Parathyroid adenoma (tissue), 2 donors: ENCODE results near the gene SDK2.

Experiments used
- H2AFZ ChIP-seq: fragments of 300-600 bp; sonication (generic); one replicate; pipeline ENCODE4 v1.7.0; 2017; ENCODE audit warnings: antibody characterized with exemption, mild to moderate bottlenecking
- H3K27ac ChIP-seq: fragments of 300-600 bp; sonication (generic); one replicate; pipeline ENCODE4 v1.7.0; 2017
- H3K27me3 ChIP-seq: fragments of 300-600 bp; sonication (generic); one replicate; pipeline ENCODE4 v1.7.0; 2017; ENCODE audit warnings: low read length; ENCODE audit not compliant: control insufficient read depth, insufficient read depth
- H3K36me3 ChIP-seq: fragments of 300-600 bp; sonication (generic); one replicate; pipeline ENCODE4 v1.7.0; 2017; ENCODE audit warnings: low read length; ENCODE audit not compliant: control insufficient read depth, insufficient read depth
- H3K4me1 ChIP-seq: fragments of 300-600 bp; sonication (generic); one replicate; pipeline ENCODE4 v1.7.0; 2017; ENCODE audit warnings: control low read depth
- H3K4me2 ChIP-seq: fragments of 300-600 bp; sonication (generic); one replicate; pipeline ENCODE4 v1.7.0; 2017; ENCODE audit warnings: low read length
- H3K4me3 ChIP-seq: fragments of 300-600 bp; sonication (generic); one replicate; pipeline ENCODE4 v1.7.0; 2017; ENCODE audit warnings: low read depth, low read length
- H3K79me2 ChIP-seq: fragments of 300-600 bp; sonication (generic); one replicate; pipeline ENCODE4 v1.7.0; 2017; ENCODE audit warnings: control low read depth
- H3K9ac ChIP-seq: fragments of 300-600 bp; sonication (generic); one replicate; pipeline ENCODE4 v1.7.0; 2017; ENCODE audit warnings: mild to moderate bottlenecking
- H3K9me3 ChIP-seq: fragments of 300-600 bp; sonication (generic); one replicate; pipeline ENCODE4 v1.7.0; 2017; ENCODE audit warnings: low read length; ENCODE audit not compliant: control insufficient read depth
- CTCF ChIP-seq: fragments of 300-600 bp; sonication (generic); IDR thresholded peaks from one replicate; pipeline ENCODE4 v1.7.0; 2017; ENCODE audit warnings: antibody characterized with exemption, mild to moderate bottlenecking
- donor health status: primary hyperparathyroidism.

The SDK2 gene

DNA sequence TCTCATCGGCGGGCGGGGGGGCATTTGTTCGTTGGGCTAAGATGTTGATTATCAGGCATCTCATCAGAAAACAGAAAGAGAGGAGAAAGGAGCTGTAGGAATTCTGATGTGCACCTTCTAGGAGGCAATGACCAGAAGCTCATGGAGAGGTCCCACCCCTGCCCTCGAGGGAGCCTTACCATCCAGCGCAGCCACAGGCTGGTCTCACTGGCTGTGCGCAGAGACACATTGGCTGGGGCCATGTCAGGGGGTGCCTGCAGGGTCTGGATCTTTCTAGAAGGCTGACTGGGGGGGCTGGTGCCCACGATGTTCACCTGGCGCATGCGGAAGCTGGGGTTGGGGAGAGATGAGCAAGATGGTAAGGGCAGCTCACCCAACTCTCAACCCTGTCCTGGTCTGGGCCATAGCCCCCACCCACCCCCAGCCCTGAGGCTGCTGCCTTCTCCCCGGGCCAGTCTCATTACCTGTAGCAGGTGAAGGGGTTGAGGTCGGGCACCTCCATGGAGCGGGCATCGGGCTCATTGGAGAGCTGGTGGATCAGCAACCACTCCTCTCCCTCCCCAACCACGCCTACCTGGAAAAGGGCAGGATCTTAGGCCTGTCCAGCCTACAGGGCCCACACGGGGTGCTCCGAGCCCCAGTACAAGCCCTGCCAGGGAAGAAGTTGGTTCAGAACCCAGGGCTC is 246.2 kb downstream of the SDK2 start:
- TF ChIP-seq CTCF, result no peak
- no peaks in the 10 kb centered on the region for H3K36me3 ChIP-seq
- H3K4me1 ChIP-seq, result no peaks in the 10 kb centered on the region
- no peak overlapping the region for H3K27ac ChIP-seq
- no peaks in the 10 kb centered on the region for H3K27me3 ChIP-seq
- H2AFZ ChIP-seq, result no peak overlapping the region
- no peaks in the 10 kb centered on the region for H3K9me3 ChIP-seq
- H3K4me2 ChIP-seq, result no peak overlapping the region
- H3K4me3 ChIP-seq, result no peak overlapping the region
- no peaks in the 10 kb centered on the region for H3K79me2 ChIP-seq
- no peak overlapping the region for H3K9ac ChIP-seq

DNA sequence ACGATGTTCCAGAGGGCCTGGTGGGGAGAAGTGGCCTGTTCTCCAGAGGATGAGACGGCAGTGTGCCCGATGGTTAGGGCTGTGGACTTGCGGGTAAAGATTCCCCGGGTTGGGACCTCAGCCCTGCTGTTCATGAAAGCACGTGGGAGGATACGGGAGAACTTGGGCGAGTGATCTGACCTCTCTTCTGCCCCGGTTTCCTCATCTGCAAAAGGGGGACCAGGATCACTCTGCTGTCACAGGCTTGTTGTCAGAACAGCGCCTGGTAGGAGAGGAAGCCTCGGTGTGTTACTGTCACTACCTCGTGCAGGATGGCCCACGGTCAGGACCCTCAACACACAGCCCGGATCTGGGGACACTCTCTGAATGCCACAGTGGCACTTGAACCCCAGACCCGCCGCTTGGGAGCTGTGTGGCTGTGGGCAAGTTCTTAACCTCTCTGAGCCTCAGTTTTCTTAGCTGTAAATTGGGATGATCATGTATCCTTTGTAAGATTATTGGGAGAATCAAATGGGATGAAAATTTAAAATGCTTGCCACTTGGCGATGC is 246.9 kb downstream of the SDK2 start:
- H3K4me3 ChIP-seq, result no peak overlapping the region
- H3K9me3 ChIP-seq, result no peaks in the 10 kb centered on the region
- H3K27ac ChIP-seq, result no peak overlapping the region
- no peaks in the 10 kb centered on the region for H3K79me2 ChIP-seq
- H3K9ac ChIP-seq, result no peak overlapping the region
- TF ChIP-seq CTCF, result no peak
- H2AFZ ChIP-seq, result no peak overlapping the region
- H3K27me3 ChIP-seq, result no peaks in the 10 kb centered on the region
- H3K4me2 ChIP-seq, result no peak overlapping the region
- no peaks in the 10 kb centered on the region for H3K36me3 ChIP-seq
- H3K4me1 ChIP-seq, result no peaks in the 10 kb centered on the region

GRCh38 chr17:73396431-73397277 is 247.6 kb downstream of the SDK2 start:
- TF ChIP-seq CTCF, result no peak

DNA sequence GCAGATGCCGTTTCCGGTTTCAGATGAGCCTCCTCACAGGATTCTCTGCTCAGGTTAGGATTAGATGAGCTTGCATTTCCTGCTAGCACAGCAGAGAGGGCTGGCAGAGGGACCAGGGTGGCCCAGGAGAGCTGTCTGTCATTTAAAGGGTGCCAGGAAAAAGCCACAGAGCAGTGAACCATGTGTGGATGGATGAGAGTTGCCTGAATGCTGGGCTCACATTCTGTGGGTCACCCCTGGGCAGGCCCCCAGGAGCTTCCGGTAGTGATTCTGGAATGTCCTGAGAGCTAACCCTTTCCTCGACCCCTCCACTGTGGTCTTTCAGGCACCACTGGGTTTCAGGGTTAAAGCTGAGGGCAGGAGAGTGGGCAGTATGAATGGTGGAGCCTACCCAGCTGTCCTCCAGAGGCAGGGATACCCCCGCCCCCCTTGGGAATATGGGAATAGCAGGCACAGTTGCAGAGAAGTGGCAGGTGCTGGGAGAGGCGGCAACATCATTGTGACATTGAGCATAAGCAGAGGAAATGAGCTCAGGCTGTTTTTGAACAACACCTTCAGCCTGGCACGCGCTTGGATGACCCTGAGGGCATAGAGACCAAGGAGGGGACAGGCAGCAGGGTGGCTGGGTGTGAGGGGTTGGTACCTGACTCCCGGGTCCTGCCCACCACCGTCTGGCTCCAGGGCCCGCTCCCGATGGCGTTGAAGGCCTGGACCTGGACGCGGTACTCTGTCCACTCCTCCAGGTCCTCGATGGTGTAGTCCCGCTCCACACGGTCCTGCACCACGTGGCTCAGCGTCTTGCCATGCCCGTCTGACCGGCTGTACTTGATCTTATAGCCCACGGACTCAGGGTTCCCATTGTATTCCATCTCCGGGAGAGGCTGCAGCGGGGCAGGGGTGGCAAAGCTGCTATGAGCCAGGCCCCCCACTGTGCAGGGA is 249.5 kb downstream of the SDK2 start:
- H3K4me1 ChIP-seq, result no peaks in the 10 kb centered on the region
- no peaks in the 10 kb centered on the region for H3K79me2 ChIP-seq
- no peak overlapping the region for H3K4me2 ChIP-seq
- TF ChIP-seq CTCF, result no peak
- no peaks in the 10 kb centered on the region for H3K36me3 ChIP-seq
- H2AFZ ChIP-seq, result no peak overlapping the region
- H3K27ac ChIP-seq, result no peak overlapping the region
- H3K9me3 ChIP-seq, result no peaks in the 10 kb centered on the region
- no peak overlapping the region for H3K4me3 ChIP-seq
- H3K9ac ChIP-seq, result no peak overlapping the region
- H3K27me3 ChIP-seq, result no peaks in the 10 kb centered on the region

More at GRCh38 chr17:73396431-73397277, 247.6 kb downstream of the SDK2 start:
- Histone ChIP-seq H2AFZ (no peak overlapping the region), H3K4me2 (no peak overlapping the region), H3K4me3 (no peak overlapping the region), H3K4me1 (no peaks in the 10 kb centered on the region), H3K79me2 (no peaks in the 10 kb centered on the region), H3K27ac (no peak overlapping the region), H3K36me3 (no peaks in the 10 kb centered on the region), H3K9ac (no peak overlapping the region), H3K27me3 (no peaks in the 10 kb centered on the region), H3K9me3 (no peaks in the 10 kb centered on the region)
